HUES6 (cell line): ENCODE measurements around the gene FANCC.
"Not testable (repeated sequence)": the region's sequence is repeated elsewhere in the genome, so short reads cannot be mapped to it uniquely, and the experiment has no call there.

Source experiments
- H3K27ac ChIP-seq: 2 replicates; pipeline ENCODE4 v1.7.0; 2013; ENCODE audit warnings: low read depth, mild to moderate bottlenecking, low read length, inconsistent platforms
- H3K27me3 ChIP-seq: 2 replicates; pipeline ENCODE4 v1.6.1; 2013; ENCODE audit warnings: low read length; ENCODE audit not compliant: control insufficient read depth, insufficient read depth
- H3K36me3 ChIP-seq: 2 replicates; pipeline ENCODE4 v1.6.1; 2013; ENCODE audit warnings: low read length; ENCODE audit not compliant: control insufficient read depth, insufficient read depth
- H3K4me1 ChIP-seq: 2 replicates; pipeline ENCODE4 v1.6.1; 2013; ENCODE audit warnings: low read length; ENCODE audit not compliant: control insufficient read depth, insufficient read depth
- H3K4me3 ChIP-seq: 2 replicates; pipeline ENCODE4 v1.5.1; 2013; ENCODE audit warnings: low read depth, low read length
- H3K9ac ChIP-seq: one replicate; pipeline ENCODE4 v1.6.1; 2013; ENCODE audit warnings: mild to moderate bottlenecking, low read length
- H3K9me3 ChIP-seq: 2 replicates; pipeline ENCODE4 v1.6.1; 2013; ENCODE audit warnings: low read depth, low read length; ENCODE audit not compliant: control insufficient read depth, insufficient read depth

Gene FANCC

GRCh38 chr9:95229230-95229915, 88.1 kb downstream of the FANCC start:
- H3K27me3 ChIP-seq, result no peaks in the 10 kb centered on the region
- H3K4me1 ChIP-seq, result 0 out of 2 replicates have a peak, but pooled peaks cover 4% of the 10 kb centered on the region
- H3K4me3 ChIP-seq, result no peak overlapping the region
- H3K27ac ChIP-seq, result no peak overlapping the region
- no peak overlapping the region for H3K9ac ChIP-seq
- peaks cover 8% of the 10 kb centered on the region; the same call in 1 of the 2 replicates for H3K9me3 ChIP-seq
- H3K36me3 ChIP-seq, result no peaks in the 10 kb centered on the region

- Histone ChIP-seq H3K27me3 (no peaks in the 10 kb centered on the region), H3K4me3 (no peak overlapping the region), H3K9me3 (peaks cover 8% of the 10 kb centered on the region; the same call in 1 of the 2 replicates), H3K4me1 (0 out of 2 replicates have a peak, but pooled peaks cover 4% of the 10 kb centered on the region), H3K27ac (no peak overlapping the region), H3K9ac (no peak overlapping the region), H3K36me3 (no peaks in the 10 kb centered on the region)
Observed at GRCh38 chr9:95226921-95227320, 90.6 kb downstream of the FANCC start.

- H3K4me3 ChIP-seq, result no peak overlapping the region
- H3K27me3 ChIP-seq, result no peaks in the 10 kb centered on the region
- H3K4me1 ChIP-seq, result 0 out of 2 replicates have a peak, but pooled peaks cover 4% of the 10 kb centered on the region
- H3K36me3 ChIP-seq, result no peaks in the 10 kb centered on the region
- no peak overlapping the region for H3K27ac ChIP-seq
- peaks cover 1% of the 10 kb centered on the region; the same call in 1 of the 2 replicates for H3K9me3 ChIP-seq
- no peak overlapping the region for H3K9ac ChIP-seq
Observed at GRCh38 chr9:95225726-95226106, 91.8 kb downstream of the FANCC start.

- Histone ChIP-seq H3K9ac (no peak overlapping the region), H3K9me3 (no peaks in the 10 kb centered on the region), H3K27me3 (no peaks in the 10 kb centered on the region), H3K4me3 (no peak overlapping the region), H3K27ac (no peak overlapping the region), H3K4me1 (0 out of 2 replicates have a peak, but pooled peaks cover 4% of the 10 kb centered on the region), H3K36me3 (no peaks in the 10 kb centered on the region)
Observed at GRCh38 chr9:95225076-95225725, 92.3 kb downstream of the FANCC start.

GRCh38 chr9:95224376-95225019, 93.0 kb downstream of the FANCC start:
- Histone ChIP-seq H3K36me3 (no peaks in the 10 kb centered on the region), H3K27me3 (no peaks in the 10 kb centered on the region), H3K4me1 (0 out of 2 replicates have a peak, but pooled peaks cover 4% of the 10 kb centered on the region), H3K9me3 (no peaks in the 10 kb centered on the region), H3K4me3 (no peak overlapping the region), H3K27ac (no peak overlapping the region), H3K9ac (no peak overlapping the region)

- not testable (repeated sequence) for H3K36me3 ChIP-seq, H3K27ac ChIP-seq, H3K9me3 ChIP-seq, H3K9ac ChIP-seq, H3K27me3 ChIP-seq, H3K4me3 ChIP-seq
- H3K4me1 ChIP-seq, result peaks cover 11% of the 10 kb centered on the region; the same call in 1 of the 2 replicates
Observed at GRCh38 chr9:95220352-95220751, 97.2 kb downstream of the FANCC start.

- Histone ChIP-seq H3K36me3 (no peaks in the 10 kb centered on the region), H3K27ac (no peak overlapping the region), H3K9ac (no peak overlapping the region), H3K4me3 (no peak overlapping the region), H3K4me1 (peaks cover 18% of the 10 kb centered on the region; the same call in 1 of the 2 replicates), H3K9me3 (no peaks in the 10 kb centered on the region), H3K27me3 (no peaks in the 10 kb centered on the region)
Observed at GRCh38 chr9:95218773-95219172, 98.7 kb downstream of the FANCC start.

- peaks cover 18% of the 10 kb centered on the region; the same call in 1 of the 2 replicates for H3K4me1 ChIP-seq
- no peak overlapping the region for H3K4me3 ChIP-seq
- H3K36me3 ChIP-seq, result no peaks in the 10 kb centered on the region
- no peaks in the 10 kb centered on the region for H3K27me3 ChIP-seq
- H3K27ac ChIP-seq, result no peak overlapping the region
- no peak overlapping the region for H3K9ac ChIP-seq
- H3K9me3 ChIP-seq, result no peaks in the 10 kb centered on the region
Observed at GRCh38 chr9:95217936-95218335, 99.6 kb downstream of the FANCC start.

GRCh38 chr9:95215336-95215898, 102.1 kb downstream of the FANCC start:
- Histone ChIP-seq H3K9ac (no peak overlapping the region), H3K4me3 (no peak overlapping the region), H3K4me1 (peaks cover 18% of the 10 kb centered on the region; the same call in 1 of the 2 replicates), H3K27me3 (no peaks in the 10 kb centered on the region), H3K36me3 (no peaks in the 10 kb centered on the region), H3K27ac (no peak overlapping the region), H3K9me3 (no peaks in the 10 kb centered on the region)

- H3K36me3 ChIP-seq, result no peaks in the 10 kb centered on the region
- H3K4me3 ChIP-seq, result no peak overlapping the region
- no peak overlapping the region for H3K9ac ChIP-seq
- peaks cover 10% of the 10 kb centered on the region; the same call in 1 of the 2 replicates for H3K4me1 ChIP-seq
- H3K27me3 ChIP-seq, result no peaks in the 10 kb centered on the region
- H3K27ac ChIP-seq, result no peak overlapping the region
- no peaks in the 10 kb centered on the region for H3K9me3 ChIP-seq
Observed at GRCh38 chr9:95213117-95213516, 104.4 kb downstream of the FANCC start.
